GM23248 (cell line): ENCODE data around the gene TMPRSS5.

Source experiments
- EZH2 ChIP-seq: fragments of 200-600 bp; sonication (generic); IDR thresholded peaks from 2 replicates; pipeline ENCODE4 v1.6.1; 2018; ENCODE audit warnings: antibody characterized with exemption, mild to moderate bottlenecking; ENCODE audit not compliant: insufficient read depth, poor library complexity, severe bottlenecking
- EZH2phosphoT487 ChIP-seq: fragments of 200-600 bp; sonication (generic); IDR thresholded peaks from 2 replicates; pipeline ENCODE4 v1.6.1; 2018; ENCODE audit warnings: antibody characterized with exemption, moderate library complexity, mild to moderate bottlenecking, low read depth; ENCODE audit not compliant: insufficient read depth

GRCh38 chr11:113722221-113722620 lies 16.1 kb upstream of the TMPRSS5 start:
- TF ChIP-seq EZH2 (no peak), EZH2phosphoT487 (no peak)
